ENCODE data around the gene EWSR1. TPM values are rescaled to one million over a fixed set of nuclear protein-coding genes. Genes with fewer than 3 reads are reported as not detected.

The EWSR1 gene
- total RNA-seq, 1 donor from 2014 or later = 281 TPM

GRCh38 chr22:29302681-29303465, 34.8 kb downstream of the EWSR1 start:
- H3K4me2 ChIP-seq = no peak overlapping the region
- no peaks in the 10 kb centered on the region for H3K79me2 ChIP-seq (ENCODE audit: low read depth)
- no peak overlapping the region for H3K9ac ChIP-seq
- H3K36me3 Mint-ChIP-seq = peaks cover 14% of the 10 kb centered on the region
- no peak overlapping the region for H3K4me3 ChIP-seq
- H3K27me3 Mint-ChIP-seq (ENCODE audit: insufficient read depth, low read depth) = peaks cover 20% of the 10 kb centered on the region
- peaks cover 19% of the 10 kb centered on the region for H3K4me1 Mint-ChIP-seq
- peaks cover 60% of the 10 kb centered on the region for H3F3A ChIP-seq (ENCODE audit: low read depth)
- H2AFZ ChIP-seq (replicated peaks) = no peak overlapping the region
- H3K27ac ChIP-seq = no peak overlapping the region
- no peaks in the 10 kb centered on the region for H3K36me3 ChIP-seq
- no peaks in the 10 kb centered on the region for H3K9me3 ChIP-seq (ENCODE audit: low read depth)
- no peak overlapping the region for H3K4me3 Mint-ChIP-seq
- H3K27ac Mint-ChIP-seq = no peak overlapping the region
- no peak for DNase-seq (ENCODE audit: low spot score)
- H3K9me3 Mint-ChIP-seq = no peaks in the 10 kb centered on the region
- peaks cover 31% of the 10 kb centered on the region for H4K20me1 ChIP-seq (ENCODE audit: low read depth)
- TF ChIP-seq EZH2phosphoT487 (IDR thresholded peaks at IDR 0.05) = no peak
- TF ChIP-seq CTCF (IDR thresholded peaks at IDR 0.05) = no peak
- no peak for TF ChIP-seq EZH2 (IDR thresholded peaks at IDR 0.05)
- peaks cover 8% of the 10 kb centered on the region for H3K27me3 ChIP-seq
- H3K4me1 ChIP-seq = peaks cover 13% of the 10 kb centered on the region

GRCh38 chr22:29305836-29306174, 37.7 kb downstream of the EWSR1 start:
- Histone ChIP-seq H3K9me3 (ENCODE audit: low read depth) (no peaks in the 10 kb centered on the region), H3K4me2 (peak overlapping the region; percentile 84), H3K36me3 (no peaks in the 10 kb centered on the region), H3K4me3 (peak overlapping the region; percentile 61), H3K27me3 (peaks cover 13% of the 10 kb centered on the region), H3K27ac (no peak overlapping the region), H3K79me2 (ENCODE audit: low read depth) (no peaks in the 10 kb centered on the region), H3F3A (ENCODE audit: low read depth) (peaks cover 30% of the 10 kb centered on the region), H4K20me1 (ENCODE audit: low read depth) (peaks cover 8% of the 10 kb centered on the region), H3K9ac (no peak overlapping the region), H3K4me1 (peaks cover 13% of the 10 kb centered on the region), H2AFZ (replicated peaks) (no peak overlapping the region)
- peaks cover 12% of the 10 kb centered on the region for H3K27me3 Mint-ChIP-seq (ENCODE audit: insufficient read depth, low read depth)
- DNase-seq (ENCODE audit: low spot score) = no peak
- H3K4me3 Mint-ChIP-seq = peak overlapping the region; percentile 83
- TF ChIP-seq EZH2phosphoT487 (IDR thresholded peaks at IDR 0.05) = no peak
- H3K9me3 Mint-ChIP-seq = no peaks in the 10 kb centered on the region
- H3K4me1 Mint-ChIP-seq = peaks cover 33% of the 10 kb centered on the region
- no peak overlapping the region for H3K27ac Mint-ChIP-seq
- no peaks in the 10 kb centered on the region for H3K36me3 Mint-ChIP-seq

- Histone ChIP-seq H2AFZ (replicated peaks) (peak within 1 kb of the TSS; percentile 84), H4K20me1 (ENCODE audit: low read depth) (peaks cover 10% of the 10 kb centered on the region), H3K4me2 (peak within 1 kb of the TSS; percentile 84), H3K27ac (no peak within 1 kb of the TSS), H3K4me1 (peaks cover 13% of the 10 kb centered on the region), H3K4me3 (peak within 1 kb of the TSS; percentile 61), H3K27me3 (peaks cover 13% of the 10 kb centered on the region), H3K9me3 (ENCODE audit: low read depth) (no peaks in the 10 kb centered on the region), H3K9ac (no peak within 1 kb of the TSS), H3K36me3 (no peaks in the 10 kb centered on the region), H3F3A (ENCODE audit: low read depth) (peaks cover 26% of the 10 kb centered on the region), H3K79me2 (ENCODE audit: low read depth) (no peaks in the 10 kb centered on the region)
- Mint-ChIP-seq H3K27ac (no peak within 1 kb of the TSS), H3K27me3 (ENCODE audit: insufficient read depth, low read depth) (peaks cover 13% of the 10 kb centered on the region), H3K4me1 (peaks cover 36% of the 10 kb centered on the region), H3K36me3 (no peaks in the 10 kb centered on the region), H3K4me3 (peak within 1 kb of the TSS; percentile 92), H3K9me3 (no peaks in the 10 kb centered on the region)
- TF ChIP-seq EZH2phosphoT487 (IDR thresholded peaks at IDR 0.05) (no peak), CTCF (IDR thresholded peaks at IDR 0.05) (peak; percentile 17)
- peak; percentile 81 for DNase-seq (ENCODE audit: low spot score)
Observed at GRCh38 chr22:29306175-29306834, 38.2 kb downstream of the EWSR1 start, which contains the start of gene GAS2L1. Gene GAS2L1 (plus strand): TSS chr22:29306650. CDS start chr22:29308106, 1,456 bp downstream.
